ENCODE measurements around the gene SLC50A1.
A peak's percentile ranks its signal among the peaks of the same experiment; 100 is the strongest.

The SLC50A1 gene, protein sequence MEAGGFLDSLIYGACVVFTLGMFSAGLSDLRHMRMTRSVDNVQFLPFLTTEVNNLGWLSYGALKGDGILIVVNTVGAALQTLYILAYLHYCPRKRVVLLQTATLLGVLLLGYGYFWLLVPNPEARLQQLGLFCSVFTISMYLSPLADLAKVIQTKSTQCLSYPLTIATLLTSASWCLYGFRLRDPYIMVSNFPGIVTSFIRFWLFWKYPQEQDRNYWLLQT

DNA sequence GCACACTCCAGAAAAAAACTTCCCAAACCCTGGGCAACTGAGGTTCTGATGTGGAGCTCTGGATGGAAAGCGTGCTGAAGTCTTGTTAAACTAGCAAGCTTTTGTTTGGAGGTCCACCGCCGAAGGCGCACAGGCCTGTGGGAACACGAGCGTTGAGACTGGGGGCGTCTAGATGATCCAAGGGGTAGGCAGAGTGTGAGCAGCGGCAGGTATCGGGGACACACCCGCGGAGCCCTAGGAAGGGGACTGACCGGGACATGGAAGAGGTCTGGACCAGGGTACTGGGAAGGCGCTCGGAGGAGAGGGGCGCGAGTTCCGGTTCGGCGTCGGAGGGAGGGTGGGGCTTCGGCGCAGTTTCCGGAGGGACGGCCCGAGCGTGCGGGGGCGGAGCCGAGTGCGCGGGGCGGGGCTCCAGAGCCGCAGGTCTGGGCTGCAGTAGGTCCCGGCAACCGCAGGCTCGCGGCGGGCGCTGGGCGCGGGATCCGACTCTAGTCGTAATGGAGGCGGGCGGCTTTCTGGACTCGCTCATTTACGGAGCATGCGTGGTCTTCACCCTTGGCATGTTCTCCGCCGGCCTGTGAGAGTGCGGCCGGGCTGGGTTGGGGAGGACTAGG lies at the start of gene SLC50A1:
Gene SLC50A1, plus strand, starts transcription at position 438 of the 614 bp plus-strand sequence. Its CDS starts 60 bp downstream, at position 498.
- peak within 1 kb of the TSS; percentile 97 for H3K27ac Mint-ChIP-seq
- peaks cover 17% of the 10 kb centered on the region for H3K36me3 Mint-ChIP-seq (ENCODE audit: low read depth)
- no peaks in the 10 kb centered on the region for H3K9me3 Mint-ChIP-seq
- H3K4me1 Mint-ChIP-seq (ENCODE audit: low read depth): peaks cover 35% of the 10 kb centered on the region
- H3K4me3 Mint-ChIP-seq: peak within 1 kb of the TSS; percentile 99
- H3K27me3 Mint-ChIP-seq (ENCODE audit: low read depth): peaks cover 3% of the 10 kb centered on the region

DNA sequence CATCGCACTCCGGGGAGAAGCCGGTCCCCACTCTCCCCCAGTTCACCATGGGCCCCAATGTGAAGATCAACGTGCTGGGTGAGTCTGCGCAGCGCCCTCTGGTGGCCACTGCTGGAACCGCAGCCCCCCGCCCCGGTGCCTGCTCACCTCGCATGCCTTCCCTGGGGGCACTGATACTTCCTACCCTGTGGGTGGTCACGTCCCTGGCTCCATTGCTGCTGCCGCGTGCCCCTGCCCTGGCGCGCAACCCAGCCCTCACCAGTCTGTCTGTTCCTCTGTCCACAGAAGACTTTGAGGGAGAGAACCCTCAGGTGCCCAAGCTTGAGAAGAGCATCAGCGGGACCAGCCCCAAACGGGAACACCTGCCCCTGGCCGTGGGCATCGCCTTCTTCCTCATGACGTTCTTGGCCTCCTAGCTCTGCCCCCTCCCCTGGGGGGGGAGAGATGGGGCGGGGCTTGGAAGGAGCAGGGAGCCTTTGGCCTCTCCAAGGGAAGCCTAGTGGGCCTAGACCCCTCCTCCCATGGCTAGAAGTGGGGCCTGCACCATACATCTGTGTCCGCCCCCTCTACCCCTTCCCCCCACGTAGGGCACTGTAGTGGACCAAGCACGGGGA lies 49.4 kb upstream of the SLC50A1 start:
- H3K4me3 Mint-ChIP-seq: peak overlapping the region; percentile 61
- H3K4me1 Mint-ChIP-seq (ENCODE audit: low read depth): peaks cover 32% of the 10 kb centered on the region
- no peaks in the 10 kb centered on the region for H3K9me3 Mint-ChIP-seq
- H3K27me3 Mint-ChIP-seq (ENCODE audit: low read depth): peaks cover 23% of the 10 kb centered on the region
- H3K27ac Mint-ChIP-seq: peak overlapping the region; percentile 15
- peaks cover 2% of the 10 kb centered on the region for H3K36me3 Mint-ChIP-seq (ENCODE audit: low read depth)

DNA sequence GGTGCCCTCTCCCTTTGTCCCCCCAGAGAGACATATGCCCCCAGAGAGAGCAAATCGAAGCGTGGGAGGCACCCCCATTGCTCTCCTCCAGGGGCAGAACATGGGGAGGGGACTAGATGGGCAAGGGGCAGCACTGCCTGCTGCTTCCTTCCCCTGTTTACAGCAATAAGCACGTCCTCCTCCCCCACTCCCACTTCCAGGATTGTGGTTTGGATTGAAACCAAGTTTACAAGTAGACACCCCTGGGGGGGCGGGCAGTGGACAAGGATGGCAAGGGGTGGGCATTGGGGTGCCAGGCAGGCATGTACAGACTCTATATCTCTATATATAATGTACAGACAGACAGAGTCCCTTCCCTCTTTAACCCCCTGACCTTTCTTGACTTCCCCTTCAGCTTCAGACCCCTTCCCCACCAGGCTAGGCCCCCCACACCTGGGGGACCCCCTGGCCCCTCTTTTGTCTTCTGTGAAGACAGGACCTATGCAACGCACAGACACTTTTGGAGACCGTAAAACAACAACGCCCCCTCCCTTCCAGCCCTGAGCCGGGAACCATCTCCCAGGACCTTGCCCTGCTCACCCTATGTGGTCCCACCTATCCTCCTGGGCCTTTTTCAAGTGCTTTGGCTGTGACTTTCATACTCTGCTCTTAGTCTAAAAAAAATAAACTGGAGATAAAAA lies 48.7 kb upstream of the SLC50A1 start:
- no peaks in the 10 kb centered on the region for H3K9me3 Mint-ChIP-seq
- peaks cover 28% of the 10 kb centered on the region for H3K4me1 Mint-ChIP-seq (ENCODE audit: low read depth)
- no peak overlapping the region for H3K4me3 Mint-ChIP-seq
- H3K36me3 Mint-ChIP-seq (ENCODE audit: low read depth): no peaks in the 10 kb centered on the region
- H3K27me3 Mint-ChIP-seq (ENCODE audit: low read depth): peaks cover 16% of the 10 kb centered on the region
- no peak overlapping the region for H3K27ac Mint-ChIP-seq

DNA sequence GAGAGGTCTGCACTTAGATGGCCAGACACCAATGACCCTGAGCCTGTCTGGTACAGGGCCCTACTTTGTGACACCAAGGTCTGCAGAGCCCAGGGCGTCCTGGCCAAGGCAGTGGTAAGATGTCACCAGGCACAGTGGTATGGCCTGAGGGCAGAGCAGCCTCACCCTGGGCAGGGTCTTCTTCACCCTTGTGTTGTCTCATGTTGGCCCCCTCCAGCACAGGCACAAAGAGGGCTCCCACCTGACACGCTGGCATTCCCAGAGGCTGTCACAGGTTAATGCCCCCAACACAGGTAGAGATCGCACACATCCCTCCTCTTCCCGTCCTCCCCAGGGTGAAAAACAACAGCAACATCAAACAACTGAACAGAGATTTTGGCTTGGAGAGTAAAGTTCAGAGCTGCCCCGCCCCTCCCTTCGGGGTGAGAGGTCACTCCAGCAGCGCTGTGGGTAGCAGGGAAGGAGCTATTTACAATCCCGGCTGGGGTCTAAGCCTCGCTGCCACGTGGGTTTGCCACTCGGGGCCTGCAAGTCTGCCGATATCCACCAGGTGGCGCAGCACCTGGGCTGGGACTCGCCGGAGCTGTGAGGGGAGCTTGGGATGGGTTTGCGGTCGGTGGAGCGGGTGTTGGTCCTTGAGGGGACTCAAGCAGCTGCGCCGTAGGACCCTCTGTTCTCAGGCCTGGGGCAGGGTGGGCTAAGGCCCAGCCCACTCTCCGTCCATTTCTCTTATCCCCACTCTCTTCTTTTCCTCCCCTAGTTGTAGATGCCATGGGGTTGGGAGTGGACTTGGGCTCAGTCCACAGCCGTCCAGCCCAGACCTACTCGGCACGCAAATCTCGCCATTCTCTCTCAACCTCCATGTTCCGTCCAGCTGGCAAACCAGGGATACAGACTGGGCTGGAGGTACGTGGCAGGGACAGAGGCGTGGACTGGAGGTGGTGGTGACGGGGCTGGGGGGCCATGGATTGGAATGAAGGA lies 44.3 kb upstream of the SLC50A1 start:
- H3K27ac Mint-ChIP-seq: no peak overlapping the region
- peaks cover 19% of the 10 kb centered on the region for H3K27me3 Mint-ChIP-seq (ENCODE audit: low read depth)
- H3K36me3 Mint-ChIP-seq (ENCODE audit: low read depth): no peaks in the 10 kb centered on the region
- H3K4me1 Mint-ChIP-seq (ENCODE audit: low read depth): peaks cover 3% of the 10 kb centered on the region
- no peaks in the 10 kb centered on the region for H3K9me3 Mint-ChIP-seq
- H3K4me3 Mint-ChIP-seq: no peak overlapping the region

DNA sequence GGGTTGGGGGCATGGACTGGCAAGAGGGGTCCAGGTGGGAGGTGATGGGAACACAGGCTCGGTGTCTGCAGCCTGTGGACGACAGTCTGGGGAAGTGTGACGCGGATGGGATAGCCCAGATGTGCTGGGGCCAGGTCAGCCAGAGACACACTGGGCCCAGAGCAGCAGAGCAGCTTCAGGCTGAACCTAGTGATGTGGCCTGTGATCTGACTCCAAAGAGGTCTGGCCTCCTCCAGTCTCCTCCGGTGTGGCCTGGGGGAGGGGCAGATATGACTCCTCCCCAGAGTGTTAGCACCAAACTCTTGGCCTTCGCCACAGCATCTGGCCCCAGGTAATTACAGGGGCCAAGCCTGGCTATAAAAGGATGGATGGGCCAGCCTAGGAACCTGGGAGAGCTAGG lies 43.5 kb upstream of the SLC50A1 start:
- no peak overlapping the region for H3K27ac Mint-ChIP-seq
- no peaks in the 10 kb centered on the region for H3K36me3 Mint-ChIP-seq (ENCODE audit: low read depth)
- no peak overlapping the region for H3K4me3 Mint-ChIP-seq
- H3K27me3 Mint-ChIP-seq (ENCODE audit: low read depth): peaks cover 21% of the 10 kb centered on the region
- no peaks in the 10 kb centered on the region for H3K9me3 Mint-ChIP-seq
- peaks cover 3% of the 10 kb centered on the region for H3K4me1 Mint-ChIP-seq (ENCODE audit: low read depth)

DNA sequence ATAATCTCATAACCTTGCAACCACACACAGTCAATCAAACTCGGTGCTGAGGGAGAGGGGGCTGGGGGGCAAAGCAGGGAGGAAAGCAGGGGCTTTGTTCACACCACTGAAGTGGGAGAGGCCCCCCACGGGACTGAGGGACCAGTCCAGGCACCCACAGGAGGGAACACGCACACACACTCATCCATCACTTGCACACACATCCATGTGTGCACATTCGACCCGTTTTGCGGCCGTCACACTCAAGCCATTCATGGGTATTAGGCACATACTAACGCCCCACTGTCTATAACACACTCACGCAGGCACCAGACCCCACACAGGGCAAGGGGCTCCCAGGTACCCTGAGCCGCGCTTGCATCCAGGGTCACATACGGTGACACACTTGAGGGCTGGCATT lies 43.0 kb upstream of the SLC50A1 start:
- H3K36me3 Mint-ChIP-seq (ENCODE audit: low read depth): no peaks in the 10 kb centered on the region
- H3K27ac Mint-ChIP-seq: no peak overlapping the region
- peaks cover 21% of the 10 kb centered on the region for H3K27me3 Mint-ChIP-seq (ENCODE audit: low read depth)
- H3K4me3 Mint-ChIP-seq: no peak overlapping the region
- H3K4me1 Mint-ChIP-seq (ENCODE audit: low read depth): peaks cover 3% of the 10 kb centered on the region
- no peaks in the 10 kb centered on the region for H3K9me3 Mint-ChIP-seq

DNA sequence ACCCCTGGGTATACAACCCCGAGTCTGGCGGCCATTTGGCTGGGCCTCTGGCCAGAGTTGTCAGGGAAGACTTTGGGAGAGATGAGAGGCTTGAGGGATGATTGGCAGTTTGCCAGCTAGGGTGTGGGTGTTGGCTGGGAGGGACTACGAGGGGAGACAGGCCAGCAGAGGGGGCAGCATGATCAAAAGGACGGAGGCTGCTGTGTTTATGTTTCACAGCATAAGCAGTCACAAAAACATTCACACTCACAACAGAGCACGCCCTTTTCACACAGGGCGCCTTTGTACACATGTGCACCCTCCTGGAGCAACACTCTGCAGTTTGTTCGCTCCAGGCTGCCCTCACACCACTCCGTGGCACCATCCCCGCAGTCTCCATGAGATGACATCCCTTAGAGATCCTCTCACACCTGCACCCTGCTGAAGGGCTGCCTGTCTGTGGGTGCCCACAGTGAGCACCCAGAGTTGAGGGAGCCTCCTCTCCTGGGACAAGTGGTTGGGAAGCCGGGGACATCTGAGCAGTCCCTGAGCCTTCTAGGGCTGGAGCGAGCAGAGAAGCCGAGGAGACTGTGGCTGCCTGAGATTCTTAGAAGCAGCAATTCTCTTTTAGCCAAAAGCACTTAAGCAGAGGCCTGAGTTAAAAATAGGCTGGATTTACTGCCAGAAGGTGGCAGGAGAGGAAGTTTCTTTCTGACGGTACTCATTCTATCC lies 41.6 kb upstream of the SLC50A1 start:
- H3K4me3 Mint-ChIP-seq: no peak overlapping the region
- no peaks in the 10 kb centered on the region for H3K36me3 Mint-ChIP-seq (ENCODE audit: low read depth)
- H3K27ac Mint-ChIP-seq: no peak overlapping the region
- H3K4me1 Mint-ChIP-seq (ENCODE audit: low read depth): peaks cover 3% of the 10 kb centered on the region
- H3K9me3 Mint-ChIP-seq: no peaks in the 10 kb centered on the region
- peaks cover 21% of the 10 kb centered on the region for H3K27me3 Mint-ChIP-seq (ENCODE audit: low read depth)

DNA sequence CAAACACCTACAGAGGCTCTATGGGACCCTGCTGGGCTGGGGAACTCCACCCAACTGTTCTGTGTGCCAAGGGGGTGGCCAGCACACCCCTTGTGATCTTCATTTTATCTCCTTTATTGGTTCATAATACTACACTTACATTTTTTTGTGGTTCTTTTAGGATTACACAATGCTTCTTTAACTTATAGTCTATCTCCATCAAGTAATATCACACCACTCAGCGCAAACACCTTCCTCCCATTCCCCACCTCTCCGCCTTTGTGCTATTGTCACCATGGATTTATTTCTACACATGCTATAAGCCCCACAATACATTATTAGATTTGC lies 41.1 kb upstream of the SLC50A1 start:
- H3K27ac Mint-ChIP-seq: no peak overlapping the region
- no peaks in the 10 kb centered on the region for H3K36me3 Mint-ChIP-seq (ENCODE audit: low read depth)
- H3K4me1 Mint-ChIP-seq (ENCODE audit: low read depth): peaks cover 3% of the 10 kb centered on the region
- H3K27me3 Mint-ChIP-seq (ENCODE audit: low read depth): peaks cover 21% of the 10 kb centered on the region
- no peak overlapping the region for H3K4me3 Mint-ChIP-seq
- H3K9me3 Mint-ChIP-seq: no peaks in the 10 kb centered on the region

DNA sequence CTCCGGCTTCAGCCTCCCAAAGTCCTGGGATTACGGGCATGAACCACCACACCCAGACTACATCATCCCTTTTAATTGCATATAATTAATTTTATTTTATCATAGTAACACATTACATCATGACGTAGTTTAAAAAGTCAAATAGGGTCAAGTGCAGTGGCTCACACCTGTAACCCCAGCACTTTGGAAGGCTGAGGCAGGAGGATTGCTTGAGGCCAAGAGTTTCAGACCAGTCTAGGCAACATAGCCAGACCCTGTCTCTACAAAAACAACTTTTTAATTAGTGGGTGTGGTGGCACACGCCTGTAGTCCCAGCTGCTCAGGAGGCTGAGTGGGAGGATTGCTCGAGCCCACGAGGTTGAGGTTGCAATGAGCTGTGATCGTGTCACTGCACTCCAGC lies 36.3 kb upstream of the SLC50A1 start:
- H3K36me3 Mint-ChIP-seq (ENCODE audit: low read depth): no peaks in the 10 kb centered on the region
- no peaks in the 10 kb centered on the region for H3K4me1 Mint-ChIP-seq (ENCODE audit: low read depth)
- H3K9me3 Mint-ChIP-seq: no peaks in the 10 kb centered on the region
- H3K27ac Mint-ChIP-seq: no peak overlapping the region
- peaks cover 25% of the 10 kb centered on the region for H3K27me3 Mint-ChIP-seq (ENCODE audit: low read depth)
- H3K4me3 Mint-ChIP-seq: no peak overlapping the region

DNA sequence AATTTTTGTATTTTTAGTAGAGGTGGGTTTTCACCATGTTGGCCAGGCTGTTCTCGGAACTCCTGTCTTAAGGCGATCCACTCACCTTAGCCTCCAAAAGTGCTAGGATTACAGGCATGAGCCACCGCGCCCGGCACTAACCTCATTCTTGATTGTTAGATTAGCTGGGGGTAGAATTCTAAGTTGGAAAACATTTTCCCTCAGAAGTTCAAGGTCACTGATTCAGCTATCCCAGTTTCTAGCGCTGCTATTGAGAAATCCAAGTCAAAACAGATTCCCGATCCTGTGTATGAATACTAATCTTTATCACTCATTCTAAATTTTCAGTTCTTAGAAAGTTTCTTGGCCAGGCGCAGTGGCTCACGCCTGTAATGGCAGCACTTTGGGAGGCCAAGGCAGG lies 32.3 kb upstream of the SLC50A1 start:
- Mint-ChIP-seq H3K4me3 (no peak overlapping the region), H3K27ac (no peak overlapping the region), H3K27me3 (ENCODE audit: low read depth) (peaks cover 19% of the 10 kb centered on the region), H3K4me1 (ENCODE audit: low read depth) (no peaks in the 10 kb centered on the region), H3K36me3 (ENCODE audit: low read depth) (no peaks in the 10 kb centered on the region), H3K9me3 (no peaks in the 10 kb centered on the region)

DNA sequence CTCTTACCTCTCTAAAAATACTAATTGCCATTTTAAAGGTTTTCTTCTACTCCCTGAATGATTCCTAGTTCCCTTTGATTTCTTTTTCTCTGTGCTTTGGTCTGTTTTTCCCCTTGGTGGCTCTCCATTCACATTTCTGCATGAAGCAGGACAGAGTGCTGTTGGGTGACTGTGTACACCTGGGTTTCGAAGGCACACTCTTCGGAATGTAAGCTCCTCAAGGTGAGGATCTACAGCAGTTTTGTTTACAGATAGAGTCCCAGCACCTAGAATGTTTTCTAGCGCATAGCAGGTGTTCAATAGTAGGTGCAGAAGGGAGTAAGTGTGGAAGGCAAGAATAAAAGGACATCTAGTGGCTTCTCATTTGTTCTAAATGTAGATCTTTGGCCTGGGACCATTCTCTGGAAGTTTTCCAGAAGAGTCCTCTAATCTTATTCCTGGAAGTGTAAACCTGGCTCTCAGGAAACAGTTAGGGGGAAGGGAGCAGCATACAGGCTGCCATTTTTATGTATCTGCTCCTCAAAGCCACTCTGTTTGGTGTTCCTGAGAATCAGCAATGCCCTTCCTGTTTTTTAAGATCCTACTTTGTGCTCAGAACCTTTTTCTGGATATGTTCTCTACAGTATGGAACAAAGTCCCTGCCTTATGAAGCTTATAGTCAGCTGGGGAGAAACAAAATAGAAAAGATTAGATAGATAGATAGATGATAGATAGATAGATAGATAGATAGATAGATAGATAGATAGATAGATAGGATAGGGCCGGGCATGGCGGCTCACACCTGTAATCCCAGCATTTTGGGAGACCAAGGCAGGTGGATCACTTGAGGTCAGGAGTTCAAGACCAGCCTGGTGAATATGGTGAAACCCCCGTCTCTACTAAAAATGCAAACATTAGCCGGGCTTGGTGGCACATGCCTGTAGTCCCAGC lies 30.8 kb upstream of the SLC50A1 start:
- Mint-ChIP-seq H3K27ac (no peak overlapping the region), H3K9me3 (no peaks in the 10 kb centered on the region), H3K4me1 (ENCODE audit: low read depth) (no peaks in the 10 kb centered on the region), H3K27me3 (ENCODE audit: low read depth) (peaks cover 26% of the 10 kb centered on the region), H3K36me3 (ENCODE audit: low read depth) (no peaks in the 10 kb centered on the region), H3K4me3 (no peak overlapping the region)

DNA sequence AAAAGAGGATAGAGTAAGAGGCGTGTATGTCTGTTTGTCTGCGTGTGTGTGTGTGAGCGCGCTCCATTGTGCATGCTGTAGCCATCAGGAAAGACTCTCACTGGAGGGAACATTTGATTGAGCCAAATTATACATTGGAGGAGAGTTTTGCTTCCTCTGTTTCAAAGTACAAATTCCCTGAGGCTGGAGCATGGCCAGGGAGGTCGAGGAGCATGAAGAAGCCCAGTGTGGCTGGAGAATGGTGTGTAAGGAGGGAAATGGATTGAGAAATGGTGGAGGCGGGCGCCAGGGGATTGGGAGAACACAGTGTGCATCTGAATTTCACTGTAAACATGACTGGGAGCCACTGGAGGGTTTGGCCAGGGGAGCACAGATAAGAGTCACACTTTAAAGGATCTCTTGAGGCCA lies 30.0 kb upstream of the SLC50A1 start:
- no peaks in the 10 kb centered on the region for H3K36me3 Mint-ChIP-seq (ENCODE audit: low read depth)
- H3K27ac Mint-ChIP-seq: no peak overlapping the region
- H3K4me3 Mint-ChIP-seq: no peak overlapping the region
- no peaks in the 10 kb centered on the region for H3K9me3 Mint-ChIP-seq
- peaks cover 26% of the 10 kb centered on the region for H3K27me3 Mint-ChIP-seq (ENCODE audit: low read depth)
- no peaks in the 10 kb centered on the region for H3K4me1 Mint-ChIP-seq (ENCODE audit: low read depth)

DNA sequence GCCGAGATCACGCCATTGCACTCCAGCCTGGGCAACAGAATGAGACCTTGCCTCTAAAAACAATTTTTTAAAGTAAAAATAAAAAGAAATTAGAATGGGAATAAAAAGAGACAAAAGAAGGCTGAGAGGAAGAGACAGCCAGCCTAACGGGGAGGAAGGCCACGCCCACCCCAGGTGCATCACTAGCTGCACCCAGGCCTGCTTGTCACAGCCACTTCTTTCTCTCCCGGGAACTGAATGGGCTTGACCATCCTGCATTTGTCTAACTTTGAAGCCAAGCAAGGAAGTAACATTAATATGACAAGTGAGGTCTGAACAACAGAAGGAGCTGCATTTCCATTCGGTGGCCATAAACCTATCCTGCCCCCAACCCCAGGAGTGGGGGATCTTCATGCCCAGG lies 28.8 kb upstream of the SLC50A1 start:
- H3K9me3 Mint-ChIP-seq: no peaks in the 10 kb centered on the region
- no peak overlapping the region for H3K27ac Mint-ChIP-seq
- no peak overlapping the region for H3K4me3 Mint-ChIP-seq
- H3K27me3 Mint-ChIP-seq (ENCODE audit: low read depth): peaks cover 26% of the 10 kb centered on the region
- H3K36me3 Mint-ChIP-seq (ENCODE audit: low read depth): no peaks in the 10 kb centered on the region
- H3K4me1 Mint-ChIP-seq (ENCODE audit: low read depth): no peaks in the 10 kb centered on the region

Data from T-helper 1 cell treated with Interleukin-12 subunit alpha and Interleukin-12 subunit beta and Interleukin-4 antibody, amounts not matched to agents 30 μg/mL and 1 μg/mL, for 36 hours (primary cell).